Stimulated activated CD8-positive, alpha-beta memory T cell treated with anti-CD3 and anti-CD28 coated beads, Interleukin-4, amount 100 ng/mL, for 4 hours (primary cell): ENCODE data around the gene TRDMT1.

Source experiments
- DNase-seq, 2 donors: peaks; one replicate each; pipeline ENCODE4 v3.0.0-alpha.2; 2020; ENCODE audit warnings: low read depth in 2 of 2, low spot score in 1 of 2

TRDMT1 gene, protein sequence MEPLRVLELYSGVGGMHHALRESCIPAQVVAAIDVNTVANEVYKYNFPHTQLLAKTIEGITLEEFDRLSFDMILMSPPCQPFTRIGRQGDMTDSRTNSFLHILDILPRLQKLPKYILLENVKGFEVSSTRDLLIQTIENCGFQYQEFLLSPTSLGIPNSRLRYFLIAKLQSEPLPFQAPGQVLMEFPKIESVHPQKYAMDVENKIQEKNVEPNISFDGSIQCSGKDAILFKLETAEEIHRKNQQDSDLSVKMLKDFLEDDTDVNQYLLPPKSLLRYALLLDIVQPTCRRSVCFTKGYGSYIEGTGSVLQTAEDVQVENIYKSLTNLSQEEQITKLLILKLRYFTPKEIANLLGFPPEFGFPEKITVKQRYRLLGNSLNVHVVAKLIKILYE

DNA sequence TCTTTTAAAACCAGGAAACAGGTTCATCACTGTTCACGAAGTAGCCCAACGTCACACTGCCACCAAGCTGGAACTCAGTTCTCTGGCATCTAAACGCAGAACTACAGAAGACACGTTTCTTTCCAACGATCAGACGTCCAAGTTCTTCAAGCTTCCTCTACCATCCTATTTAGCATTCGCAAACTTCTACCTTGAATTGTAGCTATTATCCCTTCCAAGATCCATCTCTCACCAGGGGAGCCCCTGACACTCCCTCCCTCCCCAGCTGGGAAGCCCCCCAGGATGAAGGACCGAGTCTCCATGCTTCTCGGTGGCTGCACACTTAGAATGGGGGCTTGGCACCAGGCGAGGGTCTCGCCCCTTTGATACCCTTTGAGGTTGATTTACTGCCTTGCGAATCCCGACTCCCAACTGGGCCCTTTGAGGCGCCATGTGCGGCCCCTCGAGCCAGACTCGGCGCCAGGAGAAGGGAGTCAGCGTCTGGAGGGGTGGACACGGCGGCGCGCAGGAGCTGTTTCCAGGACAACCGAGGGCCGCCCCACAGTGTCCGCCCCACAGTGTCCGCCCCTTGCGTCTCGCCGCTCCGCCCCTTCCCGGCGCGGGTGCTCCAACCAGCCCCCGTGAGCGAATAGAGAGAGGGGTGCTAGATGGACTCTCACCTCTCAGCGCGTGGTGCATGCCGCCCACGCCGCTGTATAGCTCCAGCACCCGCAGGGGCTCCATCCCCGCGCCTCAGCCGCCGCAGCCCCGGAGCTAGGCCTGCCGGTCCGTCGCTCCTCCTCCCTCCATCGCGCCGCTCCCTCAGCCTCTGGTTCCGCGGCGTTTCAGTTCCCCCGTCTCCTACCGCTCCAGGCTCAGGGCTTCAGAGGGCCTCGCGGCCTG, at the start of gene TRDMT1:
TRDMT1 (minus strand) TSS at position 761 of the 882 bp plus-strand sequence; CDS start at position 723, 38 bp downstream.
- peak; percentile 58 to 68 for DNase-seq

- DNase-seq = no peak
These were observed 49.3 kb upstream of the TRDMT1 start for GRCh38 chr10:17250736-17251135.

DNA sequence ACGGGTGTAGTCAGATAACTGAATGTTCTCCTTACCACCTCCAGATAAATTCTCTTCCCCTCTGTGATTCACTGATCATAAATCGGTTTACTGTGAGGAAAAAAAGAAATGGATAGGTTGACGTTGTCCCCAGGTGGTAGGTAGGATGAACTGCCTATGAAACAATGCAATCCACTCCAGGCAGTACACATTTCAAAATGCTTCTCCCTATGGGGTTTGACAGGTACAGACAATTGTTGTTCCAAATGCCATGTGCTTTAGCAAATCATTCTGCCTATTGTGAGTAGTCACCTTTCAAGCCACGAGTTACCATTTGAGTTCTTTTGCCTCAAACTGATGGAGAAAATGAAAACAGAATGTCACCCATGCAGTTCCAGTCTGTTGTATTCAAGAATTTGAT, 48.3 kb upstream of the TRDMT1 start:
- DNase-seq = no peak

- no peak for DNase-seq
These were observed 47.5 kb upstream of the TRDMT1 start for GRCh38 chr10:17248964-17249363.

DNA sequence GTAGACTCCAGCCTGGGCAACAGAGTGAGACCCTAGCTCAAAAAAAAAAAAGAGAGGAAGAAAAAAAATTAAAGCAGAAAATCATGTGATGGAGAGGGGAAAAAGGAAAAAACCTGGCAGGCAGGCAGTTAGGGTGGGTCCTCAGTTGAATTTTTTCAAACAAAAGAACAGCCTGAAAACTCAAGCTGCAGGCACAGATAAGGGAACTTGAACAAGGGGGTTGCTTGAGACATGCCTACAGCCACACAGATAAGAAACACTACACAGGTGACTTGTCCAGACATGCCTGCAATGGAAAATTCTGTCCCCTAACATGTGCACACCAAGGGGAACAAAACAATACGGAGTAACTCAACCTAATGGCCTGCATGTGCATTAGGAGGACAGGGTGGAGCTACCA, 45.7 kb upstream of the TRDMT1 start:
- DNase-seq = no peak

DNA sequence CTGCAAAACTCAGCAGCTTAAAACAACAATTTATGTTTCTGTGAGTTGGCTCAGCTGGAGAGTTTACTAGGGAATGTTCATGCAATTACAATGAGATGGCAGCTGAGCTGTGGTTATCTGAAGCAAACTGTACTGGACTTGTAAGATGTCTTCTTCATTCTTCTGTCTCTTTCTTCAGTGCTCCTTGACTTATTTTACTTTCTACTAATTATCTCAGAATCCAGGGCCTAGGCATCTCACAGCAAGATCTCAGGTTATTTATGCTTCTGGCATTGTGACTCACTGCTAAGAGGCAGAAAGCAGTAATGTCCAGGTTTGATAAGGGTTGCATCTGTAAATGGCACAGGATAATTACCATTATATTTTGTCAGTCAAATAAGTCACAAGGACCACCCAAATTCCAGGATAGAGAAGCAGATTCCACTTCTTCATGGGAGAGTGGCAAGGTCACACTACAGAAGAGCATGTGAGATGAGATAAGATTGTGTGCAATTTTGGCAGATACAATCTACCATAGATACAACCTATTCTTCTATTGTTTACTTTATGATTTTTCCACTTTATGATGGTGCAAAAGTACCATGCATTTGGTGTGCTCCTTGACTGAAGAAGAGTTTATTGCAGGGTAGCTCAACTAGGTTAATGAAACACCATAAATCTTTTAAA, 43.4 kb upstream of the TRDMT1 start:
- no peak for DNase-seq

- DNase-seq = no peak
These were observed 40.3 kb upstream of the TRDMT1 start for GRCh38 chr10:17241611-17242333.

DNA sequence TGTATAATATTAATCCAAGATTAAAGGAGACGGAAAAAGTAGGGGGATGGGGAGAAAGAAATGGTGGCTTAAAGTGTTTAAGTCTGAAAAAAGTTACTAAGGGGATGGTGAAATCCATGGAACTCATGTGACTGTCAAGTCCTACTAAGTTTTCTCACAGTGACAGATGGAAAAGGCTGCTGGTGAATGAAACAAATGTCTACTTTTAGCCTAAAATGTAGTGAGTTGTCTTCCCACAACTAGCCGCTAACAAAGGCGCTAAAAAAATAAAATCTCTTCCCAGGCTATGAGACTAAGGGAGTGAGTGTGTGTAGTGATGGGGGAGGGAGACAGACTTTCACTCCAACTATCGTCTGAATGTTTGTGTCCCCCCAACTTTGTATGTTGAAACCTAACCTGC, 39.1 kb upstream of the TRDMT1 start:
- DNase-seq = no peak

DNA sequence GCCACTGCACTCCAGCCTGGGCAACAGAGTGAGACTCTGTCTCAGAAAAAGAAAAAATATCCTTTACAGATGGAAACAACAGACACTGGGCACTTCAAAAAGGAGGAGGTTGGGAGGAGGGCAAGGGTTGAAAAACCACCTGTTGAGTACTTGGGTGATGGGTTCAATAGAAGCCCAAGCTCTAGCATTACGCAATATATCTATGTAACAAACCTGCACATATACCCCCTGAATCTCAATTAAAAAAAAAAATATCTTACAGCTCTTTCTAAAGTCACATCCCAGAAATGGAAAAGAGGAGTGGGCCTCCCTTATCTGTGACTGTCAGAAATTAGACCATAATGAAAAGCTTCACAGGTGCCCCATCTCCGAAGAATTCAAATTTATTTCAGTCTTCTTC, 38.6 kb upstream of the TRDMT1 start:
- DNase-seq = no peak

DNA sequence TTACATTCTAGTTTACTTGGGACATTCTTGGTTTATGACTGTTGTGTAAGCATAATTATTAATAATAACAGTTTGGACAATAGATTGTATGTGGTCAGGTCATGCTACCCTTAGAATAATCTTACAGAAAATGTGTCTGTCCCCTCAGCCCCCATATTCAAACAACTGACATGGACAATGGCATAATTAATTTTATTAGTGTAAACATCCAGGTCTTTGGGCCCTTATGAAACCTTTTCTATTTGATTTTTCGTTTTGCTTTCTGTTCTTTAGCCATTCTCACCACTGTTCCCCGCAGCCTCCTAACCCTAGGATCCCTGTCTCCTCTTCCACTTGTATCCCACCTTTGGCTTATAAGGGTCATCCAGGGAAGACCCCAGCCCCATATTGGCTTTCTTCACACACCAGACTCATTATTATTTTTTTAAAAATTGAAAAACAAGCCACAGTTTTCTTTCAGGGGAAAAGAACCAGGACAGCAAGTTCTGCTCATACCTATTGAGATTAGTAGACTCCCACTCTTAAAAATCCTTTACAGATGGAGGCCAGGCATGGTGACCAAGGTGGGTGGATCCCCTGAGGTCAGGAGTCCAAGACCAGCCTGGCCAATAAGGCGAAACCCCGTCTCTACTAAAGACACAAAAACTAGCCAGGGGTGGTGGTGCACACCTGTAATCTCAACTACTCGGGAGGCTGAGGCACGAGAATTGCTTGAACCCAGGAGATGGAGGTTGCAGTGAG, 38.0 kb upstream of the TRDMT1 start:
- DNase-seq = no peak

DNA sequence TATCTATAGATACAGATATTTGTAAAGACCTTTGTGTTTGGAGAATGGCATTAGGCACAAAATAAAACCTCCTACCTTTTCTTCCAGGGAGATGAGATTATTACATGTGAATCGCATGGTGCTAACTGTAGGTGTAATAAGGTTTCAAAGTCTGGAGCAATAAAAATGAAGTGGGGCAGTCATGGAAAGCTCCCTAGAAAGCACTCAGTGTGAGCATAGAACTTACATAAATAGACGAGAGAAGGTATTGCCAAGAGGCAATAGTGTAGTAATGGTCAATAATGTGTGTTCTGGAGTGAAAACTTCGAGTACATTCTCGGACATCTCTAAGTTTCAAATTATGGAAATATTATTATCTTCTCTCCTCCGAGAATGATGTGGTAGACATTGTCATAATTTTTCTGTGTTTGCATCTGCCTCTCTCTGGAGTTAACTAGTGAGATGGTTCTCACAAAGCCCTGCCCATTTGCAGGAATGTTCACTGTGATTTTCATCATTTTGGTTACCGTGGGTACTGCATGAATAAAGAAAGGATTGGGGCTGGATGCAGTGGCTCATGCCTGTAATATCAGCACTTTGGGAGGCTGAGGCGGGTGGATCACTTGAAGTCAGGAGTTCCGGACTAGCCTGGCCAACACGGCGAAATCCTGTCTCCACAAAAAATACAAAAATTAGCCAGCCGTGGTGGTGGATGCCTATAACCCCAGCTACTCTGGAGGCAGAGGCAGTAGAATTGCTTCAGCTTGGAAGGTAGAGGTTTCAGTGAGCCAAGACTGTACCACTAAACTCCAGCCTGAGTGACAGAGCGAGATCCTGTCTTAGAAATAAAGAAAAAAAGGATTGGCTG, 37.2 kb upstream of the TRDMT1 start:
- DNase-seq = no peak

DNA sequence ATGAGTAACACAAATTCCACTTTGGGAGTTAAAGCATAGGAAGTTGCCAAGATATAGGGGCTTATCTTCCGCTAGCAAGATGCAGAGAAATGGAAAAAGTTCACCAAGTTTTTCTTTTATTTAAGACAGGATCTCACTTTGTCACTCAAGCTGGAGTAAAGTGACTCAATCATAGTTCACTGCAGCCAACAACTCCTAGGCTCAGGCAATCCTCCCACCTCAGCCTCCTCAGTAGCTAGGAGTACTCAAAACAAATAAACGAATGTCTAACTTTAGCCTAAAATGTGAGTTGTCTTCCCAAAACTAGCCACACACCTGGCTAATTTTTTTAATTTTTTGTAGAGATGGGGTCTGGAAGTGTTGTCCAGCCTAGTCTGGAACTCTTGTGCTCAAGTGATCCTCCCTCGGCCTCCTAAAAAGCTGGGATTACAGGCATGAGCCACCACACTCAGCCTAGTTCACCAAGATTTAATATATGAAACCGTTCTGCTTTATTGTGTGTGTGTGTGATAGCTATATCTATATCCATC, 36.5 kb upstream of the TRDMT1 start:
- no peak for DNase-seq

GRCh38 chr10:17237149-17237527, 35.7 kb upstream of the TRDMT1 start:
- no peak for DNase-seq

GRCh38 chr10:17236468-17237148, 35.1 kb upstream of the TRDMT1 start:
- DNase-seq = no peak

DNA sequence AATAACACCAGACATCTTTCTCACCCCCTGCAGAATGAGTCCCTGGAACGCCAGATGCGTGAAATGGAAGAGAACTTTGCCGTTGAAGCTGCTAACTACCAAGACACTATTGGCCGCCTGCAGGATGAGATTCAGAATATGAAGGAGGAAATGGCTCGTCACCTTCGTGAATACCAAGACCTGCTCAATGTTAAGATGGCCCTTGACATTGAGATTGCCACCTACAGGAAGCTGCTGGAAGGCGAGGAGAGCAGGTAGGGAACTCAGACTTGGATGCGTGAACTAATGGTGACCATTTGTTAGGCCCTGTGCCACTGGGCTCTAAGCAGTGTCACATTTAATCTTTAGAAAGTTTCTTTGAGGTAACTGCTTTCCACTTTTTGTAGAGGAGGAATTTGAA, 33.7 kb upstream of the TRDMT1 start:
- no peak for DNase-seq

GRCh38 chr10:17234431-17234945, 33.0 kb upstream of the TRDMT1 start:
- no peak for DNase-seq

DNA sequence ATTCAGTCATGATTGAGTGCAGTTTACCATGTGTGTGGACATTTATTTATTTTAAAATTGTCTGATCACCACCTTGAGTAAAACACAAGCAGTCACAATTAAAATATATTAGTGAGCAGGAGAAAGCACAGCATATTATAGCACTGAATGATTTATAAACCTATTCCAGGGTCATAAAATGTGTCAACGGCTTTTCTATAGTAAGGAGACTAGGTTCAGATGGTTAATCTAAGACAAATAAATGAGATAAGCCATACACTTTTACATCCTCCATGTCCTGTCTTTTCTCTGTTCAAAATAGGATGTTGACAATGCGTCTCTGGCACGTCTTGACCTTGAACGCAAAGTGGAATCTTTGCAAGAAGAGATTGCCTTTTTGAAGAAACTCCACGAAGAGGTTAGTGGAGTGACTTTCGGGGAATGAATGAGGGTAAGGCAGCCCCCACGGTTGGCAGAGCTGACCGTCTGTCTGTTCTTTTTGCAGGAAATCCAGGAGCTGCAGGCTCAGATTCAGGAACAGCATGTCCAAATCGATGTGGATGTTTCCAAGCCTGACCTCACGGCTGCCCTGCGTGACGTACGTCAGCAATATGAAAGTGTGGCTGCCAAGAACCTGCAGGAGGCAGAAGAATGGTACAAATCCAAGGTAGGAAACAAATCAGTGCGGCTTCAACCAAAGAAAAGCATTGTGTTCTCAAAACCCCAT, 32.0 kb upstream of the TRDMT1 start:
- no peak for DNase-seq
